OCI-LY3 (cell line): Measurements from ENCODE around the gene OR9Q1.

ENCODE experiments used
- H2AFZ ChIP-seq: fragments of 200-600, 300-600 bp; shearing (Covaris generic); 2 replicates; pipeline ENCODE4 v1.6.0; 2014; ENCODE audit warnings: antibody characterized with exemption, low read depth, low read length
- H3K27ac ChIP-seq: fragments of 200-600, 300-600 bp; sonication (generic); 2 replicates; pipeline ENCODE4 v1.5.1; 2014; ENCODE audit warnings: mild to moderate bottlenecking, low read length, moderate library complexity, mixed read lengths
- H3K27me3 ChIP-seq: fragments of 200-600, 300-600 bp; sonication (generic); 2 replicates; pipeline ENCODE4 v1.6.1; 2014; ENCODE audit warnings: low read depth, low read length, mixed read lengths
- H3K36me3 ChIP-seq: fragments of 200-600, 300-600 bp; sonication (generic); replicated peaks from 2 replicates; pipeline ENCODE3; 2014; ENCODE audit warnings: low read depth, low read length, mixed read lengths
- H3K4me1 ChIP-seq: fragments of 300-600, 200-600 bp; sonication (generic); 2 replicates; pipeline ENCODE4 v1.6.1; 2014; ENCODE audit warnings: low read length, mixed read lengths
- H3K4me2 ChIP-seq: fragments of 200-600, 300-600 bp; sonication (generic); 2 replicates; pipeline ENCODE4 v1.6.1; 2014; ENCODE audit warnings: low read length, mixed read lengths
- H3K4me3 ChIP-seq: fragments of 300-600, 200-600 bp; sonication (generic); 2 replicates; pipeline ENCODE4 v1.5.1; 2014; ENCODE audit warnings: antibody characterized with exemption, mild to moderate bottlenecking, low read length, moderate library complexity
- H3K79me2 ChIP-seq: fragments of 300-600, 200-600 bp; shearing (Covaris generic); 2 replicates; pipeline ENCODE4 v1.6.1; 2014; ENCODE audit warnings: mild to moderate bottlenecking, low read length, mixed read lengths
- H3K9ac ChIP-seq: fragments of 300-600, 200-600 bp; shearing (Covaris generic); 2 replicates; pipeline ENCODE4 v1.6.0; 2014; ENCODE audit warnings: mild to moderate bottlenecking, low read length, moderate library complexity
- H3K9me3 ChIP-seq: fragments of 200-600, 300-600 bp; shearing (Covaris generic); 2 replicates; pipeline ENCODE4 v1.6.1; 2014; ENCODE audit warnings: low read length, mixed read lengths; ENCODE audit not compliant: insufficient read depth
- H4K20me1 ChIP-seq: fragments of 200-600, 300-600 bp; sonication (generic); 2 replicates; pipeline ENCODE4 v1.6.1; 2016; ENCODE audit warnings: low read length, mixed read lengths; ENCODE audit not compliant: insufficient read depth
- EZH2phosphoT487 ChIP-seq: fragments of 200-600 bp; shearing (Covaris generic); IDR thresholded peaks from 2 replicates; pipeline ENCODE4 v1.6.1; 2018; ENCODE audit warnings: antibody characterized with exemption, mixed run types, low read depth
- TF ChIP-seq, protein P1 (sequence below): fragments of 200-600, 300-600 bp; sonication (generic); IDR thresholded peaks from 2 replicates; pipeline ENCODE4 v1.5.1; 2014; ENCODE audit warnings: antibody characterized with exemption, low read length, low read depth

Gene OR9Q1

GRCh38 chr11:58011771-58012170 is 11.9 kb upstream of the OR9Q1 start:
- Histone ChIP-seq H3K4me1 (no peaks in the 10 kb centered on the region), H4K20me1 (no peaks in the 10 kb centered on the region), H3K4me3 (no peak overlapping the region), H3K9me3 (no peaks in the 10 kb centered on the region), H3K4me2 (no peak overlapping the region), H3K79me2 (no peaks in the 10 kb centered on the region), H3K27me3 (no peaks in the 10 kb centered on the region), H3K27ac (no peak overlapping the region), H3K9ac (no peak overlapping the region), H2AFZ (no peak overlapping the region), H3K36me3 (no peaks in the 10 kb centered on the region)
- TF ChIP-seq, protein P1, sequence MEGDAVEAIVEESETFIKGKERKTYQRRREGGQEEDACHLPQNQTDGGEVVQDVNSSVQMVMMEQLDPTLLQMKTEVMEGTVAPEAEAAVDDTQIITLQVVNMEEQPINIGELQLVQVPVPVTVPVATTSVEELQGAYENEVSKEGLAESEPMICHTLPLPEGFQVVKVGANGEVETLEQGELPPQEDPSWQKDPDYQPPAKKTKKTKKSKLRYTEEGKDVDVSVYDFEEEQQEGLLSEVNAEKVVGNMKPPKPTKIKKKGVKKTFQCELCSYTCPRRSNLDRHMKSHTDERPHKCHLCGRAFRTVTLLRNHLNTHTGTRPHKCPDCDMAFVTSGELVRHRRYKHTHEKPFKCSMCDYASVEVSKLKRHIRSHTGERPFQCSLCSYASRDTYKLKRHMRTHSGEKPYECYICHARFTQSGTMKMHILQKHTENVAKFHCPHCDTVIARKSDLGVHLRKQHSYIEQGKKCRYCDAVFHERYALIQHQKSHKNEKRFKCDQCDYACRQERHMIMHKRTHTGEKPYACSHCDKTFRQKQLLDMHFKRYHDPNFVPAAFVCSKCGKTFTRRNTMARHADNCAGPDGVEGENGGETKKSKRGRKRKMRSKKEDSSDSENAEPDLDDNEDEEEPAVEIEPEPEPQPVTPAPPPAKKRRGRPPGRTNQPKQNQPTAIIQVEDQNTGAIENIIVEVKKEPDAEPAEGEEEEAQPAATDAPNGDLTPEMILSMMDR = no peak
- no peak for TF ChIP-seq EZH2phosphoT487

- H4K20me1 ChIP-seq = no peaks in the 10 kb centered on the region
- no peaks in the 10 kb centered on the region for H3K4me1 ChIP-seq
- no peaks in the 10 kb centered on the region for H3K36me3 ChIP-seq
- H3K4me2 ChIP-seq = no peak overlapping the region
- no peaks in the 10 kb centered on the region for H3K27me3 ChIP-seq
- no peak overlapping the region for H3K9ac ChIP-seq
- no peak overlapping the region for H2AFZ ChIP-seq
- H3K4me3 ChIP-seq = no peak overlapping the region
- H3K79me2 ChIP-seq = no peaks in the 10 kb centered on the region
- H3K9me3 ChIP-seq = no peaks in the 10 kb centered on the region
- TF ChIP-seq, protein P1 = no peak
- TF ChIP-seq EZH2phosphoT487 = no peak
- no peak overlapping the region for H3K27ac ChIP-seq
Observed at GRCh38 chr11:58024601-58025091, 965 bp downstream of the OR9Q1 start.

- Histone ChIP-seq H3K4me3 (no peak overlapping the region), H3K9ac (no peak overlapping the region), H2AFZ (no peak overlapping the region), H3K9me3 (no peaks in the 10 kb centered on the region), H4K20me1 (no peaks in the 10 kb centered on the region), H3K79me2 (no peaks in the 10 kb centered on the region), H3K4me2 (no peak overlapping the region), H3K27me3 (no peaks in the 10 kb centered on the region), H3K4me1 (no peaks in the 10 kb centered on the region), H3K36me3 (no peaks in the 10 kb centered on the region), H3K27ac (no peak overlapping the region)
- TF ChIP-seq EZH2phosphoT487 = no peak
- TF ChIP-seq, protein P1 = no peak
Observed at GRCh38 chr11:58027341-58027740, 3.7 kb downstream of the OR9Q1 start.

DNA sequence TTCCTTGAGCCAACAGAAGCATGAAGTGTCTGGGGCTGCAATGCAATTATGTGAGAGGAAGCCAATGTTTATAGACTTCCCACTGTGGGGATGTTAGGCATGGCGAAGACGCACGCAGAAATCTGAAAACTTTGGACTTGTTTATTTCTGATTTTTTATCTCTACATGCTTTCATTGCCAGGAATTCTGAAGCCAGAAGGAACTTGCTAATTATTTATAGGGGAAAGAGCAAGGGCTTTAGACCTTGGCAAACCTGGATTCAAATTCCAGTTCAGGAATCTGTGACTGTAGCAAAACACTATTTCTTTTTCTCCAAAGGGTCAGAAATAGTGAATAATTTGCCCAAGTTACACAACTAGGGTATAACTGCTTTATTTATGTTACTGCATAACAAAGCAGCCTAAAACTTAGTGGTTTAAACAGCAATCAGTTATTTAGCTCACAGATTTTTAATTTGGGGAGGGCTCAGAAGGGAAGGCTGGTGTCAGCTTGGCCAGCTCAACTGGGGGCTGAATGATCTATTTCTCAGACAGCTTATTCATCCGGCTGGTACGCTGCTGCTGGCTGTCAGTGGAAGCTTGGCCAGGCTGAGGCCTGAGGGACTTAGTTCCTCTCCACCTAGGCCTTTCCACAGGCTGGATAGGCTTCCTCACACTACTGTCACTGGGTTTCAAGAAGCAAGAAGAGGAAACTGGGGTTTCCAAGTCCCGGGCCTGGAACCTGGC is 5.2 kb downstream of the OR9Q1 start:
- Histone ChIP-seq H2AFZ (no peak overlapping the region), H3K4me2 (no peak overlapping the region), H3K27ac (no peak overlapping the region), H3K9ac (no peak overlapping the region), H4K20me1 (no peaks in the 10 kb centered on the region), H3K4me3 (no peak overlapping the region), H3K36me3 (no peaks in the 10 kb centered on the region), H3K9me3 (no peaks in the 10 kb centered on the region), H3K27me3 (no peaks in the 10 kb centered on the region), H3K4me1 (no peaks in the 10 kb centered on the region), H3K79me2 (no peaks in the 10 kb centered on the region)
- no peak for TF ChIP-seq EZH2phosphoT487
- TF ChIP-seq, protein P1 = no peak
